Stimulated activated CD4-positive, alpha-beta T cell treated with anti-CD3 and anti-CD28 coated beads, Interleukin-15, amount 100 ng/mL, for 24 hours (primary cell): Measurements from ENCODE around the gene BOLA2.
"Not testable (repeated sequence)": the region's sequence is repeated elsewhere in the genome, so short reads cannot be mapped to it uniquely, and the experiment has no call there.

ENCODE experiments used
- DNase-seq: peaks from one replicate; pipeline ENCODE4 v3.0.0-alpha.2; 2020

BOLA2 gene

DNA sequence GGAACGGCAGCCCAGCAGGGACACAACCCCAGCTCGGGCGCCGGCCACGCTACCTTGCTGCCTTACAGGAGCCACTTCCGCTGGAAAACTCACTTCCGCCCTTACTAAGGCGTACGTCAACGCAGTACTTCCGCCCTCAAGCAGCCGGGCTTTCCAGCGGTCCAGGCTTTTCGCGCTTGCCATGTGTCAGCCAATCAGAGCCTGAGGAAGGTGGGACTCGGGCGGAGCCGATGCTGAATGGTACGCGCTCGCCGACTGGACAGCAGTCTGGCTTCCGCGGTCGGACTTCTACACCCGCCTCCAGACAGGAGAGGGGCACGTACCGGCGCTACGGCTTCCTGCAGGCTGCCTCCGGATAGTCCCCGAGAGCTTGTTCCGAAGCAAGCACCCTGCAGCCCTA, at the start of gene BOLA2, which contains the start of gene SLX1B:
TSS of gene BOLA2 (minus strand) at position 83 of the 400 bp plus-strand sequence. CDS start 98 bp downstream, outside the sequence.
TSS of gene SLX1B (plus strand) at position 265 of the 400 bp plus-strand sequence.
- not testable (repeated sequence) for DNase-seq

- DNase-seq, result peak; percentile 3
Measured at GRCh38 chr16:29482276-29482675, 28.1 kb upstream of the BOLA2 start.

DNA sequence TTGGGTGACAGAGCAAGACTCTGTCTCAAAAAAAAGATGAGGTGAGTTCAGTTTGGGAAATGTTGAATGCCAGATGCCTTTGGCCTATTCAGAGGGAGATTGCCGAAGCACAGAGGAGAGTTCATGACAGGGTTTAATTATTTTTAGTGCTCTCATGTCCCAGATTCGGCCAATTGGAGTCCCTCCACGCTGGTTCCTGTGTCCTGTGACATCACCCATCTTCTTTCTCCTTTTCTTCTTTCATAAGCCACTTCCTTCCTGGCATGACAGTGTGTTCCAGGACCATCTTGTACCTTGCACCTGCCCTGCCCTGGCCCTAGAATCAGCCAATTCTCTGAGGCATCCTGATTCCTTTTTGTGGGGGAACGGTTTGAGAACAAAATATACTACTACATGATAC, 17.9 kb upstream of the BOLA2 start:
- DNase-seq, result not testable (repeated sequence)

GRCh38 chr16:29469660-29470059, 15.5 kb upstream of the BOLA2 start:
- peak; percentile 48 for DNase-seq

DNA sequence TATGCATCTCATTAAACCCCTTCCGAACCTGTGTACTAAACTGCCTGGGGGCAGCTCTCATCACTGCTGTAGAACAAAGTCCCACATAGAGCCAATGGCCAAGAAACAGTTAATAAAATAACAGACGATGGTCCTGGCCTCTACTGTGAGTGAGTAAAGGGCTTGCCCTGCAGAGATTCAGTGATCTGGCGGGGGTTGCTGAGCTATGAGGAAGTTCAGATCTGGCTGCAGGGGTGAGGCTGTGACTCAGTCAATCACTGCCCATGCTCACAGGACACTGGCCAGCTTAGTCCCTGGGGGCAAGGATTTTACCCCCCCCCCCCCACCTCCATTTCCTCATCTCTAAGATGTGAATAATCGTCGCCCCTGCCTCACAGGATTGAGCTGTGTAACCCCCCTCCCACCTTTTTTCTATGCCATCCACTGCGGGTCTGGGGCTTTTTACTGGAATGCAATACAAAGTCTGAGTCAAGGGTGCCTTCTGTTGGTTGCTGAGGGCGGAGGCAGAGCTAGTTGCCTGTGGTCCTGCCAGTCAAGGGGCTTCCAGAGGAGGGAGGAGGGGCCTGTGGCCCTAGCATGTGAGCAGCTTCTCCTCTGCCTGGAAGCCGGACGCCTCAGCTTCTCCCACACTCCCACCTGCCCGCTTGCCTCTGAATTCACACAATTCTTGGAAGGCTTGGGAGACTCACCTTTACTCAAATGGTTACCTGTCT, 13.7 kb upstream of the BOLA2 start:
- DNase-seq, result not testable (repeated sequence)

GRCh38 chr16:29466904-29467303, 12.8 kb upstream of the BOLA2 start:
- not testable (repeated sequence) for DNase-seq

DNA sequence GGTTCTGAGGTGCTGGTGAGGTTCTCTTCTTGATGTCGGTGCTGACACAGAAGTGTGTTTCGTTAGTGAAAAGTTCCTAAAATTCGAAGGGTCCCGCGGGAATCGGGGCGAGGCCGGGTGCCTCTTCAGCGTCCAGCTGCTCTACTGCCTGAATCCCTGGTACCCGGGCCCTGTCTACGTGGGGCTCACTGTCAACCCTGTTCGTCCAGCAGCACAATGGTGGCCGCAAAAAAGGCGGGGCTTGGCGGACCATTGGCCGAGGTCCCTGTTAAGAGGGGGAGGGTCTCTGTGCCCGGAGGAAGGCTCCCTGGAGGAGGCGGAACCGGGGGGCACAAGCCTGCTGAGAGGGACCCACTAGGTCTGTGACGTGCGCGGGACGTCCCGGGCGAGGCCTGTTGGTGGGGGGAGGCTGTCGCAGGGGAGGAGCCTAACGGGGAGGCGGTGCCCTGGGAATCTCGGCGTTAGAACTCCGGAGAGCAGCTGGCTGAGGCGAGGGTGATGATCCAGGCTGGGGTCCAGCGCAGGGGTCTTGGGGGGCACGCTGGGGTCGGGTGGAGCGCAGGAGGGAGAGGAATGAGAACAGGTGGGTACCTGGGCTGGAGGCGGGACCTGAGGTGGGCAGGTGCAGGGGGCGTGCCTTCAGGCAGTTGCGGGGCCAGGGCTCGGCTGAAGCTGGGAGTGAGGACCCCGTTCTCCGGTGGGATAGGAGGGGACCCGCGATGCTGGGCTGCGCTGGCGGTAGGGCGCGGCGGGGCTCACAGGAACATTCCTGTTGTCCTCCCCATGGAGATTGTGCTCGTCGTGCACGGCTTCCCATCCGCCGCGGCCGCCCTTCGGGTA, 12.1 kb upstream of the BOLA2 start:
- not testable (repeated sequence) for DNase-seq

GRCh38 chr16:29460647-29461030, 6.5 kb upstream of the BOLA2 start:
- DNase-seq, result not testable (repeated sequence)

DNA sequence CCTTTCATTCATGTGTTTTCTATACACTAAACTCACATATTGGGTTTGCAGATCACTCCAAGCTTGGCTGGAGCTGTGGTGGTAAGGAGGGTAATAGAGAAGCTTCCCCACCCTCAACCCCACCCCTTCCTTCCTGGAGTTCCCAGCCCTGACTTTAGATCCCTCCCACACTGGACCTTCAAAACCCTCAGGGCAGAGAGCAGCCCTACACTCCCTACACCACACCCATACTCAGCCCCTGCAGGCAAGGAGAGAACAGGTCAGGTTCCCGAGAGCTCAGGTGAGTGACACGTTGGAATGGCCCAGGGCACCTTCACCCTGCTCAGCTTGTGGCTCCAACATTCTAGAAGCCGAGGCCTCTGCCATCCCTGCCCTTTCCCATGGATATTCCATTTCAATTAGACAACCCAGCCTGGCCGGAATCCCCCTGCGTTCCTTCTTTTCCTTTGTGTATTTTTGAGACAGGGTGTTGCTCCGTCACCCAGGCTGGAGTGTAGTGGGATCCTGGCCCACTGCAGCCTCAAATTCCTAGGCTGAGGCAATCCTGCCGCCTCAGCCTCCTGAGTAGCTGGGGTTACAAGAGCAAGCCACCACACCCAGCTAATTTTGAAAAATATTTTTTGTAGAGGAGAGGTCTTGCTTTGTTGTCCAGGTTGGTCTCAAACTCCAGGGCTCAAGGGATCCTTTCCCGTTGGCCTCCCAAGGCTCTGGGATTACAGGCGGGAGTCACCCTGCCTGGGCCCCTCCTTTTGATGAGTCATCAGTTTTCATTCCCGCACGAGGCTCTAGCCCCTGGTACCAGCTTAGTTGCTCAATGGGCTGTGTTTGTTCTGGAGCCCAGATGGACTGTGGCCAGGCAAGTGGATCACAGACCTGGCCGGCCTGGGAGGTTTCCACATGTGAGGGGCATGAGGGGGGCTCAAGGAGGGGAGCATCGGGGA, 5.8 kb upstream of the BOLA2 start, which contains the start of gene SULT1A4:
TSS of gene SULT1A4 (plus strand) at position 208 of the 941 bp plus-strand sequence. CDS start 1,473 bp downstream, outside the sequence.
- not testable (repeated sequence) for DNase-seq

DNA sequence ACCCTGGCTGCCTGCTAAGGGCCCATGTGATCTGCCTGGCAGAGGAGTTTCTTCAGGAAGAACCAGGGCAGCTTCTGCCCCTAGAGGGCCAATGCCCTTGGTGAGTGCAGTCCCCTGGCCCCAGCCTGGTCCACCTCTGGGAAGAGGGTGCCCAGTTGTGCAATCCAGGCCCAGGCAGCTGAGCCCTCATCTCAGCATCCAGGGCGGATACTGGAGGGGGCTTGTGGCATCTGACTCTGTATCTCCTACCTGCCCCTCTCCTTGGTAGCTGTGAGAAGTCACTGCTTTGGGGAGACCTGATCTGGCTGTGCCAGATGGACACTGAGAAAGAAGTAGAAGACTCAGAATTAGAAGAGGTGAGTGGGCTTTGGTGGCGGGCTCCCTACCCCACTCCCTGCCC, 3.5 kb upstream of the BOLA2 start:
- not testable (repeated sequence) for DNase-seq

DNA sequence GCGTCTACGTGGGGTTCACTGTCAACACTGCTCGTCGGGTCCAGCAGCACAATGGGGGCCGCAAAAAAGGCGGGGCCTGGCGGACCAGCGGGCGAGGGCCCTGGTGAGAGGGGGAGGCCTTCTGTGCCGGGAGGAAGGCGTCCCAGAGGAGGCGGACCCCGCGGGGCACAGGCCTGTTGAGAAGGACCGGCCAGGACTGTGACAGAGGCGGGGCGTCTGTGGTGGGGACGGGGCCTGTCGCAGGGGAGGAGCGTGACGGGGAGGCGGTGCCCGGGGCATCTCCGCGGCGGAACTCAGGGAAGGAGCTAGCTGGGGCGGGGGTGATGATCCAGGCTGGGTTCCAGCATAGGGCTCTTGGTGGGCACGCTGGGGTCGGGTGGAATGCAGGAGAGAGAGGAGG, 677 bp upstream of the BOLA2 start:
- DNase-seq, result not testable (repeated sequence)

- not testable (repeated sequence) for DNase-seq
Measured at GRCh38 chr16:29453754-29454153, 397 bp downstream of the BOLA2 start.

GRCh38 chr16:29425390-29425789, 28.8 kb downstream of the BOLA2 start:
- DNase-seq, result not testable (repeated sequence)

DNA sequence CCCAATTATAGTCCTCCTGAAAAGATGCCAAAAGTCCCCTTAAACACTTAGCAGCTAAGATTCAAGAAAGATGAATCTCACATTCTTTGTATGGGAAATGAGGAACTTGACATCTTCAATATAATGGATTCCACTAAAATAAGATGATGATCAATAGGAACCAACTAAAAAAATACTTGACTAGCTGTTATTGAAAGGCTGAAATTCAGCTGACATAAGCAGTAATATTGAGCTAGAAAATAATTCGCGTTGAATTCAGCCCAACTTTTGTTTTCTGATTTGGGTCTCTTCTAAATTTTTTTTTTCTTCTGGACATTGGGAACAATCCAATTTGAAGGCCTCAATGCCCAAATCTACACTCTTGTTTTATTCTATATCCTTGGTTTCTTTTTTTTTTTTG, 30.6 kb downstream of the BOLA2 start:
- not testable (repeated sequence) for DNase-seq

DNA sequence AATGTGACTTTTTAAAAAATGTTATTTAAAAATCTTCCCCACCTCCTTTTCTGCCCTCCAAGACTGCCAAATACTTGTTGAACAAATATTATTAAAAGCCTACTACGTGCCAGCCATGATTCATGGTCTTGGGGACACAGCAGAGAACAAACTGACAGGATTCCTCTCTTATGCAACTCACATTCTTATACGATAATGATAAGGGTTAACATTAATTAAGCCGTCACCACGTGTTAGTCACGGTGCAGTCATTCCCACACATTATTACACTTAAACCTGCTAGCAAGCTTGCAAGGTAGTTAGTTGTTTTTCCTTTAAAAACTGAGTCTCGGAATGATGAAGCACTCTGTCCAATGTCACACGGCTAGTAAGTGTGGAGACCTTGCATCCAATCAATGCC, 48.9 kb downstream of the BOLA2 start:
- not testable (repeated sequence) for DNase-seq
